ENCODE measurements around the gene TRPC4. TPM values are rescaled to one million over a fixed set of nuclear protein-coding genes. Genes with fewer than 3 reads are reported as not detected.

The TRPC4 gene
- total RNA-seq, 2 experiments from 2014 or later: not detected

DNA sequence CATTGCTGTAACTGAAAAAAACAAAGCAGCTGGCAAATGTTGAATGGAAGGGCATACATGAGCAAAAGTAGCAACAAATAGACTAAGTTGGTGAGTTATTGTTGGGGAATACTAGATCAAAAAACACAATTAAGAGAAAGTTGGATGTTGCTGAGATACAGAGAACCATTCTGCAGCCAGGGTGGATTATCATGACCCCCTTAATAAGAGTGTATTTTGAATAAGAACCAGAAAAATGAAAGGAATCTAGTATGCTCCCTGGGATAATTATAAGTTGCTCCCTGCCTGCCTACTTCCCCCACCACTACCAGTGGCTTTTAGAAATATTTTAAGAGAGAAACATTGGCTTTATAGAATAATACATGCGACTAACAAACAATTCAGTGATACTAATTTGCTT lies 14.5 kb upstream of the TRPC4 start:
- Mint-ChIP-seq H3K9me3 (peaks cover 3% of the 10 kb centered on the region), H3K27ac (no peak overlapping the region), H3K36me3 (ENCODE audit: low read depth) (no peaks in the 10 kb centered on the region), H3K4me3 (no peak overlapping the region), H3K4me1 (ENCODE audit: low read depth) (no peaks in the 10 kb centered on the region), H3K27me3 (ENCODE audit: low read depth) (no peaks in the 10 kb centered on the region)
- CTCF ChIA-PET: no interaction called here
- intact Hi-C loops (cut with micrococcal nuclease): no loop called here
- DNase-seq: no peak

DNA sequence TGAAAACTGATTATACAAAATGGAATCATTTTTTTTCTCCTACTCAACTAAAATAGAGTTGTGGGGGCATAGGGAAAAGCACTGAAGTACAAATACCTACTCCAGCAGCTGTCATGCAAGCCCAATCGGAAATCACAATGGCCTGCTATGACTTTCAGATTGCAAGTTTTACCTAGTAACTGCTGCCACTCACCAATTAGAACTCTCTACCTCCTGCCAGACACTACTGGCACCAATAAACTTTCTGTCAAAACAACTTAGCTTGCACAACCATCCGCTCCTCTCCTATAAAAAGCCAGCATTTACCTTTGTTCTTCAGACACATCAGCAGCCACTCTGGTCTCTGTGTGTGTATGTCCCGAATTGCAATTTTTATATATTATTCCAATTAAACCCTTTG lies 9.3 kb upstream of the TRPC4 start:
- Mint-ChIP-seq H3K4me3 (no peak overlapping the region), H3K36me3 (ENCODE audit: low read depth) (no peaks in the 10 kb centered on the region), H3K27me3 (ENCODE audit: low read depth) (no peaks in the 10 kb centered on the region), H3K4me1 (ENCODE audit: low read depth) (no peaks in the 10 kb centered on the region), H3K9me3 (no peaks in the 10 kb centered on the region), H3K27ac (no peak overlapping the region)
- CTCF ChIA-PET: no interaction called here
- DNase-seq: no peak
- intact Hi-C loops (cut with micrococcal nuclease): no loop called here

DNA sequence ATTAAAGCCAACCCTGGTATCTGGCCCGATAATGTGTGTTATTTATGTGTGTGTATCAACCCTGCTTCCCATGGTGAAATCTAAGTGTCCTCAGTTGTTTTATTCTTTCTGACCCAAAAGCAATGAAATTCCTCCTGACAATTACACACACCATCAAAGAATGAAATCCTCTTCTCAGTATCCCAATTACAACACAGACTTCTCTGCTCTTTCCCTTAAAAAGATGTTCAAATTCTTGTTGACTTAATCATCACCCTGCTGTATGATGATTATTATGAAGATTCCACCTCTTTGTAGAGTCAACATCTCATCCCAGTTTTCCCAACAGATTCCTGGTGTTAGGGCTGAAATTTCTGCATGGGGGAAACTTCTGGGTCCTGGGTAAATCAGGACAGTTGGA lies 8.9 kb upstream of the TRPC4 start:
- H3K27ac Mint-ChIP-seq: no peak overlapping the region
- H3K4me3 Mint-ChIP-seq: no peak overlapping the region
- CTCF ChIA-PET: no interaction called here
- no peaks in the 10 kb centered on the region for H3K9me3 Mint-ChIP-seq
- H3K4me1 Mint-ChIP-seq (ENCODE audit: low read depth): no peaks in the 10 kb centered on the region
- intact Hi-C loops (cut with micrococcal nuclease): no loop called here
- no peaks in the 10 kb centered on the region for H3K36me3 Mint-ChIP-seq (ENCODE audit: low read depth)
- no peaks in the 10 kb centered on the region for H3K27me3 Mint-ChIP-seq (ENCODE audit: low read depth)
- DNase-seq: no peak

DNA sequence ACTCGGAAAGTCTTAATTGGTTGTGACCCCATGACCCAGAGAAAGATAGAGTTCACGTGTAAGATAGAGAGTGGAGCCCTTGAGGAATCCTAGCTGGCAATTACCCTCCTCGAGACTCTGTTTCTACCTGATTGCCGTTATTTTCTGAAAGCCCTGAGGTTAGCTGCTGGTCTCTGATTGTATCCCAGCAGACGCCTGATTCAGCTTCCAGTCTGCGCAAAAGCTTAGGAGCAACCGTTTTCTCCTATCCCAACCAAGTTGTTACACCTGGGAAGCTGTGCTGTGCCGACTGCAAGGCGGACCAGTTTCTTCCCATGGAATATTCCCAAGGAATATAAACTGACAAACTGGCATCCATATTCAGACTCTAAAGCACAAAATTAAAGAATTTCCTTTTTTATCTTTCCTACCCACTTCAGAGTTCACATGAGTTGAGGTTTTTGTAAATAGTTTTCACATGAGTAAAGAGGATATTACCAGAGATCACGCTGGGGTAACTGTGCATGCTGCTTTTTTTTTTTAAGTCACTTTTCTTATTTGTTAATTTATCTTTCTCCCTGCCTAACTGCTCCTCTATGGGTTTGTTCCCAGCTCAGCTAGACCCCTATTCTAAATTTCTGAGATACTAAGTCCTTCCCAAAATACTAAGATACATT lies 1.5 kb upstream of the TRPC4 start:
- peaks cover 7% of the 10 kb centered on the region for H3K4me1 Mint-ChIP-seq (ENCODE audit: low read depth)
- CTCF ChIA-PET: no interaction called here
- H3K9me3 Mint-ChIP-seq: no peaks in the 10 kb centered on the region
- H3K27ac Mint-ChIP-seq: no peak overlapping the region
- no peak overlapping the region for H3K4me3 Mint-ChIP-seq
- H3K36me3 Mint-ChIP-seq (ENCODE audit: low read depth): peaks cover 6% of the 10 kb centered on the region
- intact Hi-C loops (cut with micrococcal nuclease): no loop called here
- peaks cover 32% of the 10 kb centered on the region for H3K27me3 Mint-ChIP-seq (ENCODE audit: low read depth)
- no peak for DNase-seq

DNA sequence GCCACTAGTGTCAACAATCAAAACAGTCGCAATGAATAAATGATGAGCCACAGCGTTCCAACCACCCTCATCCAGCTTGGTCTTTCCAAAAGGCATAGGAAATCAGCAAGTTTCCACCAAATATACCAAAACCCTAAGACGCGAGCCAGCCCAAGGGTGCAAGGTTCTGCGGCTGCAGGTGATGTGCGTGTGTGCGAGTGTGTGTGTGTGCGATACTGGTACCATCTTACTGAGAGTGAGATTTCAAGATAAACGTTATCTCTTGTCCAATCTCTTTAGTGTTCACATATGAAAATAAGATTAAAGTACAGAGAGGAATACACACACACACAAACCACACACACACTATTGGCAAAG lies 895 bp upstream of the TRPC4 start:
- H3K9me3 Mint-ChIP-seq: no peaks in the 10 kb centered on the region
- intact Hi-C loops (cut with micrococcal nuclease): no loop called here
- no peak overlapping the region for H3K27ac Mint-ChIP-seq

DNA sequence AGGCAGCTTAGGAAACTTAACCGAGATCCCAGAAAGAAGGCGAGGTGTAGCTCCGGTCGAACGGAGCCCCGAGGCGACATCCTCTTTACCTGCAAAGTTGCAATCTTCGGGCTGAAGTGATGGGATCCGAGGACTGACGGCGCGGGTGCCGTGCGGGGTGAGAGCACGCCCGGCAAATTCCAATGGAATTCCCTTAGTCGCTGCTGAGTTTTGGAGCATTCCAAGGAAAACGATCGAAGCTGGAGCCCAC lies 141 bp downstream of the TRPC4 start:
- no peaks in the 10 kb centered on the region for H3K9me3 Mint-ChIP-seq
- CTCF ChIA-PET: no interaction called here
- no peak overlapping the region for H3K27ac Mint-ChIP-seq
- DNase-seq: no peak
- peaks cover 7% of the 10 kb centered on the region for H3K4me1 Mint-ChIP-seq (ENCODE audit: low read depth)
- H3K36me3 Mint-ChIP-seq (ENCODE audit: low read depth): peaks cover 6% of the 10 kb centered on the region
- H3K27me3 Mint-ChIP-seq (ENCODE audit: low read depth): peaks cover 32% of the 10 kb centered on the region
- intact Hi-C loops (cut with micrococcal nuclease): loop anchor here (10.0 kb wide), 1 partner anchor 545 kb away; no protein-coding TSS in a partner anchor
- H3K4me3 Mint-ChIP-seq: no peak overlapping the region

More for the DNA sequence above, 895 bp upstream of the TRPC4 start:
- H3K4me3 Mint-ChIP-seq: no peak overlapping the region
- peaks cover 6% of the 10 kb centered on the region for H3K36me3 Mint-ChIP-seq (ENCODE audit: low read depth)
- DNase-seq: no peak
- peaks cover 7% of the 10 kb centered on the region for H3K4me1 Mint-ChIP-seq (ENCODE audit: low read depth)
- CTCF ChIA-PET: no interaction called here
- H3K27me3 Mint-ChIP-seq (ENCODE audit: low read depth): peaks cover 32% of the 10 kb centered on the region

DNA sequence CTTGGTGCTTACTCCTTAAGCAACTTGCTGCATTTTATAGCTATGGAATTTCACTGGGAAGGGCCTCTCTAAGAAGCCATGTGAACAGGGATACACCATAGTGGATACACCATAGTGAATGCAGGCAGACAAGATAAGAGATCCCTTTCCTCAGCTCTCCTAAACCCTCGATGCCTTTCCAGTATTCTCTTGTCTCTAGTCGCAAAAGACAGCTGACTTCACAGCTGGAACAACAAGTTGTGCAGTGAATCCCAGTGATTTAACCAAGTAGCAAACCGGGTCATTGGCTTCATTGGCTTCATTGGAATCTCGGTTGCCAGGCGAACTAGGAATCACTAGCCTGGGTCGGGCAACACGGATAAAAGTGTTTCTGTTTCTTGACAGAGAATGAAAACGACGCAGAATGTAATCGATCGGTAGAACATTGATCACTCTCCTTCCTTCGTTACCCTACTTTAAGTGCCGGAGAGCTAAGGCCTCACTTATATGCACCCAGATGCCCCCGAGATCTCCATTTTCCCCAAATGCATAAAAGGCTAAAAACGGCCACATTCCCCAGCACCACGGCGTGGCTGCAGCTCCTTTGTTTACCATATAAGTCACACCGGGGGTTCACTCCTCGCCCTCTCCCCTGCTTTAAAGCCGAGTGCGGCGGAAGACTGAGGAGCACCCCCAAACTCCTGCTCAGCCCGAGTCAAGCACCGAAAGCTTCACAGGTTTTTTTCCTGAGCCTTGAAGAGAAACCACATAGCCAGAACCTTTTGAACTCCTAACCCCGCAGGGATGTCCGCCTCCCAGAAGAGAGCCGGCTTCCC lies 674 bp downstream of the TRPC4 start:
- Mint-ChIP-seq H3K27me3 (ENCODE audit: low read depth) (peaks cover 32% of the 10 kb centered on the region), H3K9me3 (no peaks in the 10 kb centered on the region), H3K27ac (no peak overlapping the region), H3K36me3 (ENCODE audit: low read depth) (peaks cover 6% of the 10 kb centered on the region), H3K4me1 (ENCODE audit: low read depth) (peaks cover 7% of the 10 kb centered on the region), H3K4me3 (no peak overlapping the region)
- CTCF ChIA-PET: interaction anchor here (0.7 kb wide), 1 partner anchor 46 kb away, joined by 3 read pairs; no protein-coding TSS in a partner anchor
- intact Hi-C loops (cut with micrococcal nuclease): loop anchor here (10.0 kb wide), 1 partner anchor 546 kb away; no protein-coding TSS in a partner anchor
- no peak for DNase-seq

DNA sequence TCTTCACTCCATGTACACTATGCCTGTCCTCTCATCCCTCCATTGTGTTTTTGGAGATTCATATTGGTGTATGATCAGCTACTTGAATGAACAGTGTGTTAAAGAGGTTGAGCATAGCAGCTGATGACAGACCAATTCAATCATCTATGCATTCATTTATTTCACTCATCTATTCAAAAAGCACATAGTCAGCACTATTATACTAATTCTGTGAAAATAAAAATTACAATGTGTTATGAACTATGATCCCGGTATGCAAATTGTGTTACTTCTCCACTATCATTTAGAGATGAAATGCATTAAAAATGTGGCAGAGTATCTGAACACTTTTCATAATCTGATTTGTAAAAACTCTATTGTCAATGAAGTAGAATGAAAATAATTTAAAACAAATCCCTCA lies 5.9 kb downstream of the TRPC4 start:
- intact Hi-C loops (cut with micrococcal nuclease): loop anchor here (10.0 kb wide), 1 partner anchor 551 kb away; no protein-coding TSS in a partner anchor
- peaks cover 6% of the 10 kb centered on the region for H3K27me3 Mint-ChIP-seq (ENCODE audit: low read depth)
- H3K4me1 Mint-ChIP-seq (ENCODE audit: low read depth): no peaks in the 10 kb centered on the region
- H3K27ac Mint-ChIP-seq: no peak overlapping the region
- no peak for DNase-seq
- no peak overlapping the region for H3K4me3 Mint-ChIP-seq
- no peaks in the 10 kb centered on the region for H3K9me3 Mint-ChIP-seq
- no peaks in the 10 kb centered on the region for H3K36me3 Mint-ChIP-seq (ENCODE audit: low read depth)
- CTCF ChIA-PET: no interaction called here

DNA sequence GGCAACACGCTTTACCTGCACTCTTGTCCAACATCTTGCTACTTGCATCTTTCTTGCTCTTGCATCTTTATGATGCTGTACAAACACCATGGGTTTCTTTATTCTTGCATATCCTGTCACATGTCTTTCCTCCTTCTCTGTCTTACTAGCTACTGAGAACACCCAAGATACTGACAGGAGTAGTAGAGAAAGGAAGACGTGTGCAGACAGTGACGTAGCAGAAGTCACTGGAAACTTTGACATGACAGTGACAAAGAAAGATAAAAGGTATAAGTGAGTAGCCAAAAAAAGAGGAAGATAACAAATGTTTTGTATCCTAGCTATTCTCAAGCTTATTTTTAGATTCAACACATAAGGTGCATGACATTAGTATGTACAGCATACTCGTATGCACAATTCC lies 34.2 kb downstream of the TRPC4 start:
- no peak for DNase-seq
- Mint-ChIP-seq H3K4me3 (no peak overlapping the region), H3K27me3 (ENCODE audit: low read depth) (no peaks in the 10 kb centered on the region), H3K36me3 (ENCODE audit: low read depth) (no peaks in the 10 kb centered on the region), H3K27ac (no peak overlapping the region), H3K9me3 (peaks cover 9% of the 10 kb centered on the region), H3K4me1 (ENCODE audit: low read depth) (no peaks in the 10 kb centered on the region)
- intact Hi-C loops (cut with micrococcal nuclease): no loop called here
- CTCF ChIA-PET: interaction anchor here (0.6 kb wide), 1 partner anchor 471 kb away, joined by 5 read pairs; no protein-coding TSS in a partner anchor

DNA sequence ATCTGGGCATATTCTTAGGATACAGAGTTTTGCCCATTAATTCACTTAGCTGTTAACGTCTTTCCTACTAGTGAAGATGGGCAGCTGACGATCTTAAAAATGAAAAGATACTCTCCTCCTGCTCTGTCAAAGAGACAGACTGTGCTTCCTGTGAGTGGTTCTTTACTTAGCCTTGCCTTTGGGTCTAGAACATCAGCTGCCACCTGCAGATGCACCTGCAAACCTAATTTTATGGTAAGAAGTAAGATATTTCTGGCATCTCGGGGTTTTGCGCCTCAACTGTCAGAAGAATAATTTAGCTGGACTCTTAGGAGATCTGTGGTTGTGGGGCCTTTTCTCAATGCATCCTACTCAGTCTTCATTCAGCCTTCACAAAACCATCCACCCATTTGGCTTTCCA lies 36.2 kb downstream of the TRPC4 start:
- H3K4me1 Mint-ChIP-seq (ENCODE audit: low read depth): no peaks in the 10 kb centered on the region
- no peak overlapping the region for H3K27ac Mint-ChIP-seq
- H3K9me3 Mint-ChIP-seq: peaks cover 9% of the 10 kb centered on the region
- no peaks in the 10 kb centered on the region for H3K27me3 Mint-ChIP-seq (ENCODE audit: low read depth)
- intact Hi-C loops (cut with micrococcal nuclease): no loop called here
- no peak for DNase-seq
- CTCF ChIA-PET: no interaction called here
- H3K4me3 Mint-ChIP-seq: no peak overlapping the region
- peaks cover 1% of the 10 kb centered on the region for H3K36me3 Mint-ChIP-seq (ENCODE audit: low read depth)

DNA sequence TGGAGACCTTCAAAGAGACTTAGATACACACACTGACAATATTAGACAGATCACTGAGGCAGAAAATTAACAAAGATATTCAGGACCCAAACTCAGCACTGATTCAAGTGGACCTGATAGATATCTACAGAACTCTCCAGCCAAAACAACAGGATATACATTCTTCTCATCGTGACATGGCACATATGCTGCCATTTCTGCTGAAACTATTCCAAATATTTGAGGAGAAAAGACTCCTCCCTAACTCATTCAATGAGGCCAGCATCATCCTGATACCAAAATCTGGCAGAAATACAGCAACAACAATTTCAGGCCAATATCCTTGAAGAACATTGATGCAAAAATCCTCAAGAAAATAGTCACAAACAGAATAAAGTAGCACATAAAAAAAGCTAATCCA lies 53.3 kb downstream of the TRPC4 start:
- Mint-ChIP-seq H3K27me3 (ENCODE audit: low read depth) (no peaks in the 10 kb centered on the region), H3K27ac (no peak overlapping the region), H3K9me3 (peaks cover 28% of the 10 kb centered on the region), H3K36me3 (ENCODE audit: low read depth) (no peaks in the 10 kb centered on the region), H3K4me3 (no peak overlapping the region), H3K4me1 (ENCODE audit: low read depth) (no peaks in the 10 kb centered on the region)
- DNase-seq: no peak
- CTCF ChIA-PET: interaction anchor here (0.6 kb wide), 1 partner anchor 76 kb away, joined by 5 read pairs; no protein-coding TSS in a partner anchor
- intact Hi-C loops (cut with micrococcal nuclease): no loop called here

DNA sequence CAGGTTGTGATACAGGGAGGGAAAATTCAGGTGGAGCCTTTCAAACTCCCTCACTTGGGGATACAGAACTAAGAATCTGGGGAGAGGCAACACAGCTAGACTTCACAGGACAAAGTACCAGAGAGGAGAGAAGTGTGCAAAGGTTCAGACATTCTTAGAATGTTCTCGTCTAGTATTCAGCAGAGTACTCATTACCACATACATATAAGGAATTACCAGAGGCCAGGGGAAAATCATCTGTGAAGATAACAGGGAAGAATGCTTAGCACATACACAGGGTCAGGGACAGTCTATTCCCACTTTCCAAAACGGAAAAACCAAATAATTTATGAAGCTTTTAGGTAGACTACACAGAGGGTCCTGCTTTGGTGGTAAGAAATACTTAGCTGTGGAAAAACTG lies 58.1 kb downstream of the TRPC4 start:
- no peak for DNase-seq
- Mint-ChIP-seq H3K27me3 (ENCODE audit: low read depth) (no peaks in the 10 kb centered on the region), H3K4me3 (no peak overlapping the region), H3K36me3 (ENCODE audit: low read depth) (no peaks in the 10 kb centered on the region), H3K9me3 (peaks cover 13% of the 10 kb centered on the region), H3K4me1 (ENCODE audit: low read depth) (no peaks in the 10 kb centered on the region), H3K27ac (no peak overlapping the region)
- CTCF ChIA-PET: no interaction called here
- intact Hi-C loops (cut with micrococcal nuclease): no loop called here

DNA sequence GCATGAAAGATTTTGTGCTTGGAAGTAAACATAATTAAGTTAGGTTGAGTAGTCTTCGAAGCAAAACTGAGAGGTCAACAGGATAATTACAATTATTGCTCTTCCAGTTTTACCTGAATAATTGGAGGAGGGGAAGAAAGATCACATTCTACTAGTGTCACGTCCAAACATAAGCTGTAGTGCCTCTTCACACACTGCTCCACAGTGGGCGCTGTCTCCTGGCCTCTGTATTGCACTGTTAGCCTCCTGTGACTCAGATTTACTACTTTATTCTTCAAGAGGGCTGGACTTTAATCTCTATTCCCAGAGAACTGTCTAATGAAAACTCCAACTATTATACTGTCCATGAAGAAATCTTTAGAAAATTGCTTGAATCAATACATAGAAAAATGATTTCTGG lies 62.9 kb downstream of the TRPC4 start:
- DNase-seq: no peak
- H3K27ac Mint-ChIP-seq: no peak overlapping the region
- no peaks in the 10 kb centered on the region for H3K27me3 Mint-ChIP-seq (ENCODE audit: low read depth)
- H3K9me3 Mint-ChIP-seq: peaks cover 4% of the 10 kb centered on the region
- CTCF ChIA-PET: no interaction called here
- no peak overlapping the region for H3K4me3 Mint-ChIP-seq
- H3K36me3 Mint-ChIP-seq (ENCODE audit: low read depth): no peaks in the 10 kb centered on the region
- no peaks in the 10 kb centered on the region for H3K4me1 Mint-ChIP-seq (ENCODE audit: low read depth)
- intact Hi-C loops (cut with micrococcal nuclease): no loop called here

All from activated naive CD4-positive, alpha-beta T cell treated with anti-CD3 and anti-CD28 coated beads for 36 hours (primary cell).